H1 (cell line): Measurements from ENCODE around the gene ADRA2B.

ENCODE experiments used
- POLR2A ChIP-seq, 2 experiments: IDR thresholded peaks; 1 replicate in 1 of 2; 2 replicates in 1 of 2; pipeline ENCODE4 v1.6.1; 2011; ENCODE audit warnings: low read depth in 2 of 2, low read length in 2 of 2, mild to moderate bottlenecking in 2 of 2; ENCODE audit errors: control extremely low read depth in 1 of 2
- RFX5 ChIP-seq: IDR thresholded peaks from 2 replicates; pipeline ENCODE4 v1.6.1; 2011; ENCODE audit warnings: low read depth, low read length, improper control_type of control experiment, borderline replicate concordance
- SRF ChIP-seq: IDR thresholded peaks from 2 replicates; pipeline ENCODE4 v1.6.1; 2011; ENCODE audit warnings: mild to moderate bottlenecking, low read depth, low read length, moderate library complexity
- TF ChIP-seq, protein P1 (sequence below), 3 experiments: IDR thresholded peaks; 1 replicate in 2 of 3; 2 replicates in 1 of 3; pipeline versions ENCODE4 v1.5.1 to v1.6.1; 2011; ENCODE audit warnings: low read length in 3 of 3, mild to moderate bottlenecking in 3 of 3, inconsistent platforms in 2 of 3, low read depth in 1 of 3, moderate library complexity in 1 of 3; ENCODE audit not compliant: insufficient read depth in 1 of 3; ENCODE audit errors: control extremely low read depth in 1 of 3

GRCh38 chr2:96161898-96162297, 45.5 kb upstream of the ADRA2B start:
- TF ChIP-seq, protein P1, sequence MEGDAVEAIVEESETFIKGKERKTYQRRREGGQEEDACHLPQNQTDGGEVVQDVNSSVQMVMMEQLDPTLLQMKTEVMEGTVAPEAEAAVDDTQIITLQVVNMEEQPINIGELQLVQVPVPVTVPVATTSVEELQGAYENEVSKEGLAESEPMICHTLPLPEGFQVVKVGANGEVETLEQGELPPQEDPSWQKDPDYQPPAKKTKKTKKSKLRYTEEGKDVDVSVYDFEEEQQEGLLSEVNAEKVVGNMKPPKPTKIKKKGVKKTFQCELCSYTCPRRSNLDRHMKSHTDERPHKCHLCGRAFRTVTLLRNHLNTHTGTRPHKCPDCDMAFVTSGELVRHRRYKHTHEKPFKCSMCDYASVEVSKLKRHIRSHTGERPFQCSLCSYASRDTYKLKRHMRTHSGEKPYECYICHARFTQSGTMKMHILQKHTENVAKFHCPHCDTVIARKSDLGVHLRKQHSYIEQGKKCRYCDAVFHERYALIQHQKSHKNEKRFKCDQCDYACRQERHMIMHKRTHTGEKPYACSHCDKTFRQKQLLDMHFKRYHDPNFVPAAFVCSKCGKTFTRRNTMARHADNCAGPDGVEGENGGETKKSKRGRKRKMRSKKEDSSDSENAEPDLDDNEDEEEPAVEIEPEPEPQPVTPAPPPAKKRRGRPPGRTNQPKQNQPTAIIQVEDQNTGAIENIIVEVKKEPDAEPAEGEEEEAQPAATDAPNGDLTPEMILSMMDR (IDR thresholded peaks at IDR 0.05; ENCODE audit: control extremely low read depth in 1 of 3, insufficient read depth in 1 of 3, low read depth in 1 of 3, low read length in 3 of 3) = no peak
- TF ChIP-seq SRF (no peak), POLR2A (IDR thresholded peaks at IDR 0.05; ENCODE audit: control extremely low read depth in 1 of 2, low read depth in 2 of 2, low read length in 2 of 2) (no peak), RFX5 (no peak)
